Psoas muscle (tissue), 8 donors: Measurements from ENCODE around the gene PBX1. TPM values are rescaled to one million over a fixed set of nuclear protein-coding genes. Genes with fewer than 3 reads are reported as not detected.

Experiments used
- ATAC-seq, 4 donors: fragments of 200-7000 bp; cut with Tn5 transposase; one replicate each; pipeline ENCODE4 v1.9.1; 2020; ENCODE audit warnings: moderate library complexity in 3 of 4, mild to moderate bottlenecking in 2 of 4
- DNase-seq, 2 donors: peaks; one replicate each; pipeline ENCODE4 v3.0.0-alpha.2; 2020
- H3K27ac ChIP-seq: fragments of 200-600 bp; one replicate; pipeline ENCODE4 v1.8.0; 2022
- H3K27me3 ChIP-seq, 3 donors: fragments of 200-600 bp in 1 of 3; one replicate each; pipeline versions ENCODE4 v1.6.1 to v1.8.0; 2013 to 2022; ENCODE audit warnings: low read length in 2 of 3, mild to moderate bottlenecking in 2 of 3, moderate library complexity in 1 of 3; ENCODE audit not compliant: insufficient read depth in 3 of 3
- H3K36me3 ChIP-seq, 2 donors: fragments of 200-600 bp in 1 of 2; one replicate each; pipeline versions ENCODE4 v1.6.1 to v1.8.0; 2013 to 2022; ENCODE audit warnings: low read depth in 1 of 2, mild to moderate bottlenecking in 1 of 2, moderate library complexity in 1 of 2; ENCODE audit not compliant: insufficient read depth in 1 of 2
- H3K4me1 ChIP-seq: fragments of 200-600 bp; one replicate; pipeline ENCODE4 v1.8.0; 2022
- H3K4me3 ChIP-seq: fragments of 200-600 bp; one replicate; pipeline ENCODE4 v1.8.0; 2022; ENCODE audit warnings: mild to moderate bottlenecking
- H3K9me3 ChIP-seq: fragments of 200-600 bp; one replicate; pipeline ENCODE4 v1.8.0; 2022
- CTCF ChIP-seq: fragments of 200-600 bp; IDR thresholded peaks from one replicate; pipeline ENCODE4 v1.8.0; 2022; ENCODE audit warnings: antibody characterized with exemption
- WGBS, 3 donors: extraction: QIAGEN DNeasy Blood & Tissue Kit; methylation state at CpG; one replicate each; pipeline versions ENCODE4 v1.1.6 to v1.1.7; 2013; 5-methylcytosine and 5-hydroxymethylcytosine counted together
- intact Hi-C, 2 donors: fragments of 100-400 bp; cut with DNase I; formaldehyde crosslinking; loops; one replicate each; pipeline versions ENCODE4 v1.11.0 to v1.14.2; 2022
- polyA plus RNA-seq, 3 donors: library from polyadenylated mRNA; stranded (reverse); fragments of 200-250 nt; gene quantifications; one replicate each; pipeline ENCODE4 v1.2.3, GENCODE V29; 2013
- total RNA-seq, 4 donors: library from RNA; stranded (reverse); fragmentation: NEBNext Ultra II Directional in 2 of 4; extraction: Animal tissue kit (Norgen Biotek cat#: 25700) in 2 of 4; gene quantifications; one replicate each; pipeline versions ENCODE4 v1.2.1 to v1.2.4, GENCODE V29; 2021 to 2023
- donor health status: healthy with polysubstance abuse.
- donor health status: DM: no; HTN: no; CAD: no; lungs with moderate emphysema.
- donor health status: Bipolar disorder and iron deficiency.
- donor health status: healthy.
- donor health status: DM: yes; HTN: yes; CAD: no.
- donor health status: DM: no; HTN: no; CAD: no.
- donor health status: DM: no; HTN: no; CAD: no.
- donor health status: DM: yes; HTN: yes; CAD: no.

The PBX1 gene
- total and polyA plus RNA-seq, 7 donors, result 10.6 to 69.9 (median 59.3) TPM

- Histone ChIP-seq H3K9me3 (no peaks in the 10 kb centered on the region), H3K36me3 (no peaks in the 10 kb centered on the region), H3K4me1 (peaks cover 26% of the 10 kb centered on the region), H3K27ac (no peak overlapping the region), H3K27me3 (no peaks in the 10 kb centered on the region), H3K4me3 (no peak overlapping the region)
- no peak for ATAC-seq
- WGBS, 3 donors, result 89 to 96% (median 91%) methylated on average over 20 of the region's 20 CpGs
- intact Hi-C loops, result no loop called here
- no peak for TF ChIP-seq CTCF
- DNase-seq, result no peak
Measured at GRCh38 chr1:164668491-164669400, 109.8 kb downstream of the PBX1 start.

GRCh38 chr1:164670026-164670425, 111.0 kb downstream of the PBX1 start:
- peaks cover 30% of the 10 kb centered on the region for H3K4me1 ChIP-seq
- ATAC-seq (no peak), DNase-seq (no peak)
- no peak overlapping the region for H3K4me3 ChIP-seq
- H3K36me3 ChIP-seq, result no peaks in the 10 kb centered on the region
- intact Hi-C loops, result no loop called here
- no peak for TF ChIP-seq CTCF
- H3K27ac ChIP-seq, result peak overlapping the region; percentile 30
- H3K9me3 ChIP-seq, result no peaks in the 10 kb centered on the region
- no peaks in the 10 kb centered on the region for H3K27me3 ChIP-seq
- WGBS, 3 donors, result 93 to 100% (median 96%) methylated on average over 1 of the region's 1 CpG

- DNase-seq (no peak), ATAC-seq (no peak)
- Histone ChIP-seq H3K4me1 (peaks cover 30% of the 10 kb centered on the region), H3K9me3 (no peaks in the 10 kb centered on the region), H3K4me3 (no peak overlapping the region), H3K36me3 (no peaks in the 10 kb centered on the region), H3K27me3 (no peaks in the 10 kb centered on the region), H3K27ac (peak overlapping the region; percentile 30)
- 86 to 89% (median 88%) methylated on average over 6 of the region's 6 CpGs for WGBS, 3 donors
- intact Hi-C loops, result no loop called here
- TF ChIP-seq CTCF, result no peak
Measured at GRCh38 chr1:164670786-164671185, 111.8 kb downstream of the PBX1 start.

GRCh38 chr1:164671323-164671965, 112.5 kb downstream of the PBX1 start:
- H3K4me1 ChIP-seq, result peaks cover 30% of the 10 kb centered on the region
- no peak for ATAC-seq
- no peaks in the 10 kb centered on the region for H3K36me3 ChIP-seq
- no peak for TF ChIP-seq CTCF
- intact Hi-C loops, result no loop called here
- no peaks in the 10 kb centered on the region for H3K9me3 ChIP-seq
- WGBS, 3 donors, result 63 to 80% (median 71%) methylated on average over 7 of the region's 7 CpGs
- H3K4me3 ChIP-seq, result no peak overlapping the region
- DNase-seq, result no peak
- peak overlapping the region; percentile 61 for H3K27ac ChIP-seq
- no peaks in the 10 kb centered on the region for H3K27me3 ChIP-seq
